Fibroblast of upper back skin (primary cell): Measurements from ENCODE around the gene LRRK1.
A peak's percentile ranks its signal among the peaks of the same experiment; 100 is the strongest.

Experiments
- DNase-seq: peaks from one replicate; pipeline ENCODE4 v3.0.0-alpha.2; 2013

Gene LRRK1

DNA sequence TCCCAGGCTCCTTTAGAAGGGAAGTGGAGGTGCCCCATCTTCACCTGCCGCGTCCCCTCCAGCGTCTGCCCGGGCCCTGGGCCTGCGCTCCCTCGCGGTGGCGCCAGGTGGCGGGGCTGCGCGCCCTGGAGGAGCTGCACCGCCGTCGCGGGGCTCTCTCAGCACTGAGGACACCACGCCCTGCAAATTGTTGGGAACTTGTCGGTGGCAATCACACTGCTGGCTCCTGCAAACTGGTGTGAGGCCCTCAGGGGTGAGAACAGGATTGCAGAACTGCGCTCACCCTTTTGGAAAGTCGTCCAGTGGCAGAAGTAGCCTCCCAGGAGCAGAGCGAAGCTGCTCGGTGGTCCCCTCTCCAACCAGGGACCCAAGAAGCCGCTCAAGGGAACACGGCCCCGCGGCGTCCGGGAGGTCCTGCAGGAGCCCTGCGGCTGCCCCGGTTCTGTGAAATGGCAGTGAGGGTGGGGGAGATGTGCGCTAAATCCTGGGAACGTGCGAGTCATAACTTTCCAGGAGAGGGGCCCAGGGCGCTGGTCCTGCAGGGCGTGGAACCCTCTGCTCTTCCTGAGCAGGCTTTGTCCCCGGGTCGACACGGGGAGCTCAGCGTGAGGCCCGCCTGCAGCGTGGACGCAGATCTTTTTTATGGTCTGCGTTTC, 995 bp upstream of the LRRK1 start:
- DNase-seq = peak; percentile 61

DNA sequence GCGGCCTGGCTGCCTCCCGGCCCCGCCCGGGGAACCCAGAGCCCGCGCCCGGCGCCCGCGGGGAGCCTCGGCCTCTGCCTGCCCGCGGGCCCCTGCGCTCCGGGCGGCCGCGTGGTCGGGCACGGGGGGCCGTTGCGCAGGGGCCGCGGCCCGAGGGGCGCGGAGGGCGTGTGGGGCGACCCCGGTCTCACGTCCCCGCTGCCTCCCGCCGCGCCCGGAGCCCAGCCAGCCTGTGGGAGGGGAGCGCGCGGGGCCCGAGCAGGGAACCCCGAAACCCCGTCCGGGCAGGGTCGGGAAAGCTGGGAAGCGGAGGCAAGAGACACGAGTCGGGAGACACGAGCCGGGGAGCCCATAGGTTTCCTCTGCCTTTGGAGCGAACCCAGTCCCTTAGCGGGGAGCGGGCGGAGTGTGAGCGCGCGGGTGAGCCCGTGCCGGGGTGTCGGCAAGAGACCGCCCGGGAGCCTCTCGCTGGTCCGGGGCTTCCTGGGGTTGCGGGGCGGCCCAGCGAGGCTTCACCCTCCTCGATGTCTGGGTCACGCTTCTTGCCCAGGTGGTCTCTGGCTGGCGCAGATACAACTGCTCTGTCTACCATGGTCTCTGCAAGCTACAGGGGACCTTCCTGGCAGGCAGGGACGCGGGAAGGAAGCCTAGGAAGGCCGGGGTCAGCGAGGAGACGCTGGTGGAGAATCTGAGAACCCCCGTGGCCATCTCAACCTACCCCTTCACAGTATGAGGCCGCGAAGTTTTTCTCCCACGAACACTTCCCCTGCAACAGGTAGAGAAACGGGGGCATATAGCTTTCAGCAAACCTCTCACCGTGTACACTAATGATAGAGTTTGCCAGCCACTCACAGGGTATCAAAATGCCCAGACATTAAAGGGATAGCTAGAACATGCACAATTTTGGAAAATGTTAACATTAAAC, 586 bp downstream of the LRRK1 start:
- DNase-seq = no peak

DNA sequence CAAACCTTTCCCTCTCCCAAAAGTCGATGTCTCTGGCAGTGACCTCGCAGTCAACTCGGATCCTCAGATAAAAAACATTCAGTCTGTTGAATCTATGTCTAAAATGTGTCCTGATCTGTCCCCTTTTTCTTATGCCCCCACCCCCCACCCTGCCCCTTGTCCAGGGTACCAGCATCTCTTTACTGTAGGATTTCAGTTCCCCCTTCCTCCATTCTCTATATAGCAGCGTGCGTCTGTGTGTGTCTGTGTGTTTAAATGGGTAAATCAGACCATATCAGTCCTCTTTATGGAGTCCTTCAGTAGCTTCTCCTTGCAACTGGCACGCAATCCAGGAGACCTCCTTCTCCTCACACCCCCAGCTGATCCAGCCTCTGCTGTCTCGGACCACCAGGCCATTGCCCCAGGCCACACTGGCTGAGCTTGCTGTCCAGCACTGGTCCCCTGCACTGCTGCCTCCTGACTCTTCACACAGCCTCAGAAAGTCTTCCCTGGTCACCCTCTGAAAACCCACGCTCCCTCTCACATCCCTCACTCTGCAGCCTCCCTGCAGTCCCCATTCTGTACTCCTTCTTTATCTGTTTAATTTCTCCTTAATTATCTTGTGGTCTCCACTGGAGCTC, 1.5 kb downstream of the LRRK1 start:
- DNase-seq = no peak

DNA sequence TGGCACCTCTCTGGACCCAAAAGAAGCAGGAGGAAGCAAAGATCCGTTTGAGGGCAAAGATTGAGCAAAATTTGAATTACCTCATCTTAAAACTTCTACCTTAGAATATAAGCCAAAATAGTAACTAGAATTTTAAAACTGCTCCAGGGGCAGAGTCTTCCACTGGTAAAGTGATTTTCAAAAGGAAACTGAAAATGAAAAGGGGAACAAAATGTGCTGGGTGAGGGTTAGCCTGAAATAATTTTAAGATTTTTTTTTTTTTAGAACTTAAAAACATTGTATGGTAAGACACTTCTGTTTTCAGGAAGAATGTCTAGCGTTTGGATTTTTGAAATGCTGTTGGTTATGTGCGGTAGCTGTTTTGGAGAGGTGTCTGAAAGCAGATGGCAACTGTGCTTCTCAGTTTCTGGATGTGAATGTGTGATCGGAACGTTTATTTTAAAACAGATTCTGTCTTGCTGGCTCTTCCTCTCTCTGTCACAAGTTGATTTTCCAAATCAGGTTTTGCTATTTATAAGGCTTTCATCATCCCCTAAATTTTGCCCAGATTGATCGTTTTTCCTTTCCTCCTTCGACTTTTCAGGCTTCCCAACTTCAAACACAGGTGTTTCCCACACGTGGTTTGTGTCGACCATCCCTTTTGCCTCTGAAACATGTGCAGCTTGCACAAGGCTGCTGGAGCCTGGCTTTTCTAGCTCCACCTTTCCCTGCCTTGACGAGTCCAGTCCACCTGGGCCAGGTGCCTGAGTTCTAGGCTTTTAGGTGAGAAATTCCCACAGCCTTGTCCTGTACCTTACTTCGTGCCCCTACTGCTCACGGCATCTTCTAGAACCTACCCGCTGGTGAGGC, 3.3 kb downstream of the LRRK1 start:
- DNase-seq = no peak

DNA sequence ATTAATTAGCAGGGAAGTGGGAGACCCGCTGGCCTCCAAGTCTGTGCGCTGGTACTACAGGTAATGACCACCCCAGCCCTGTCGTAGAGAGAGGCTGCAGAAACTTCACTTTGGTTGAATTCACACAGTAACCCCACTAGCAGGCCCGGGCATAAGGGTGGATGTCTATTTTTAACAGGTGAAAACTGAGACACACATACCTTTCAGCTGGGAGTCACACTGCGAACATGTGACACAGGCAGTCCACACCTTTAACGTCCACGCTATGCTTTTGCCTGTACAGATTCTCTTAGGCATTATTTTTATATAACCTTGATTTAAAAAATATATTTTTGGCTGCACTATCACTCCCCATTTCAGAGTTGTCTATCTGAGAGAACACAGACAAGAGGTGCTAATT, 3.9 kb downstream of the LRRK1 start:
- DNase-seq = no peak

DNA sequence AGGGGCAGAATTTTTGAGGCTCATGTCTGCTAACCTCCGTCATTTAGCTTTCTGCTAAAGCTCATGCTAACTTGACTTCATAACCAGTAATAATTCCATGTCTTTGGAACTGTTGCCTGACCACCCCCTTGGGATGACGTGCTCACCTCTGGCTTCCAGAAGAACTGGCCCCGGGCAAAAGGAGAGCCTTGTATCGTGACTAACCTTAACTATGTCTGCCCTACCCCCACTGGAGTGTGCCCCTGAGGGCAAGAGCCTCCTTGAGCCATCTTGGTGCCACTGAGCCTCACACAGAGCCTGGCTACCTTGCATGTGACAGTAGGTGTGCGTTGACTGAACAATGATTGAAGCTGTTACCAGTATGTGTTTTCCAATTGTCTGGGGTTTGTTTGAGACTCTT, 4.7 kb downstream of the LRRK1 start:
- no peak for DNase-seq

DNA sequence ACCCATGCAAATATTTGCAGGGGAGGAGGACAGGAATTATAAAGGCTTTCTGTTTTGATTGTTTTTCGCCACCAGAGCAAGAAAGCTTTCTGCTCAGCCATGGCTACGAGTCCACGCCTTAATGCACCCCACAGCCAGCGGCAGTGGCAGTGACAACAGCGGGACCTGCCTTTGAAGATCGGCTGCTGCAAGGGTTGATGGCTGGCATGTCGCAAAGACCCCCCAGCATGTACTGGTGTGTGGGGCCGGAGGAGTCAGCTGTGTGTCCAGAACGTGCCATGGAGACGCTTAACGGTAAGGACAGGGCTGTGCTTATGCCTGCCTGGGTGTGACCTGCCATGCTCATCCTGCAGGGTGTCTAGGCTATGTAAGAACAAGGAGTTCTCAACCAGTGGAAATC, 5.3 kb downstream of the LRRK1 start:
- no peak for DNase-seq

DNA sequence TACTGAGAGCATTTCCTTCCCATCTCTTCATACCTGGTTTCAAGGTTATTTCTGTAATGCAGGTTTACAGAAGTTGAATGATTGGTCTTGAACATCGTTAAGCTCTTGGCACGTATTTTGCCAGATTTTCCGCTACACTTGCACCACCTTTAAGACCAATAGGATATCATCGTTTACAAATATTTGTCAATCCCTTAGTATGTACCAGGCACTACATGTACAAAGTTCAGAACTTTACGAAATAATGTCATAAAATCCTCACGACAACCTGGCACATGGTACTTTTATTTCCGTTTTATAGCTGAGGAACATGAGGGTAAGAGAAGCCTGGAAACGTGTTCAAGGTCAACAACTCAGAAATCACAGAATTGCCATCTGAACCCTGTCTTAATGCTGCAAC, 6.3 kb downstream of the LRRK1 start:
- no peak for DNase-seq

DNA sequence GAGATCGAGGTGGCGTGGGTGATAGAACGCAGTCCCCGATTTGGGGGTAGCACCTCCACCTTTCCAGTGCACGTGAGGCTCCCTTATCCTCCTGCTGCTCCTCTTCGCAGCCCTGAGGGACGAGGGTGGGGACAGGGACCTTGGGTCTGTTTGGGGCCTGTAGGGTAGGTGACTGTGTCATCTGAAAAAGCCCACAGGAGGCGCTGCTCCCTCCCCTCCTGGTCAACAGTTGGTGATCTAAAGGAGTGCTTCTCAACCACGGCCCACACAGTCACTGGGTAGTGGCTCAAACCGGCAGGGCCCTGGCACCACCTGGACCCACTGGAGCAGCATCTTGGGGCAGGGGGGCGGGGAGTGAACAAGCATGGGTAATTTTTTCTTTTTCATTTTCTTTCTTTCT, 7.1 kb downstream of the LRRK1 start:
- DNase-seq = no peak

DNA sequence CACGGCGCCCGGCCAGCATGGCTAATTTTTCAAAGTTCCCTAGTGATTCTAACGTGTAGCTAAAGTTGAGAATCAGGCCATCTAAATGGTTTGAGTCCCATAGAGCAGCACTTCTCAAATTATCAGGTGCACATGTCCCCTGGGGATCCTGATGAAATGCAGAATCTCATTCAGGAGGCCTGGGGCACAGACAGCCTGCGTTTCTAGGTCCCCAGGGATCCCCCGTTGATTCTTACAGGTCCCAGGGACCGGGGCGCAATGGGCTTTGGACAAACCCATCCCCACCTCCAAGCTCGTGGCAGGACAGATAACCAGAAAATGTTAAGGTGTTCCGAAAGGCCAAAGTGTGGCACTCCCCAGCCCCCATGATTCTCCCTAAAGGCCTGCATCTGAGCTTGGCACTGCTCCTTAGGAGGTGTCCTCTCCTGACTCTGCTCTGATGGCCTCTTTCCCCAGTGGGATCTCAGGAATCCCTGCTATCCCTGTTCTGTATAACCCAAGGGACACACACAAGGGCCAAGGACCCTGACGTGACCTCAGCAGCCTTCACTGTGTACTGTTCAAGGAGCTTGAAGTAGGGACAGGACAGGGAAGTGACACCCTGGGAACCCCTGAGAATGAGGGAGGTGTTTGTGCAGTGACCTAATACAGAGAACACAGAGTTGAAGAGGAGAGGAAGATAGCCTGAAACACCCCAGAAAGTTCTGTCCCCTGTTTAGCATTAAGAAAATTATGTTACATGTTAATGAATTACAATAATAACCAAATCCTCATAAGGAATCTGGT, 8.0 kb downstream of the LRRK1 start:
- no peak for DNase-seq

DNA sequence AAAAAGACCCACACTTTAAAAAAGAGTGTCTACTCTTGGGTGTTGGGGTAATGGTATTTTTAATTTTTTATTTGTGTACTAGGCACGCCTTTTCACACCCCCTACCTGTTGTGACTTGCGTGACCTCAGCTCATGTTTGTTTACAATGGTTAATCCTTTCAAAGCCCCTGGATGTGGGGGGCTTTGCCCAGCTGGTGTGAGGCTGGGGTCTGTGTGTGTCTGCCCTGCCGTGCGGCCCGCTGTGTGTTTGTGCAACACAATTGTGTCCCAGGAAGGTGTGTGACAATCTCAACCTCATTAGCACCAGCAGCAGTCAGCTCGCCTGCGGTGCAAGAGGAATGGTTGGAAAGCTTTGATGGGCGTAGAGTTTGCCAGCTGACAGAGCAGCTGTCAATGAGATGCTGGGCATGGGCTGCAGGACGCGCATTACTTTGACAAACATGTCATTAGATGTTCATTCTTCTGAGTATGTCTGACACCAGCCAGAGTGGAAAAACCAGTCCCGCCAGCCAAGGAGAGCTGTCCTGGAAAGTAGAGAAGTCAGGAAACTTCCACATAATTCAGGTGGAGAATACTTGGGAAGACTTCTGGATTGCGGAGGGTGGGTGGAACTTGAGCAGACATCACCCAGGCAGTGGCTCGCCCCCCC, 9.6 kb downstream of the LRRK1 start:
- DNase-seq = no peak

DNA sequence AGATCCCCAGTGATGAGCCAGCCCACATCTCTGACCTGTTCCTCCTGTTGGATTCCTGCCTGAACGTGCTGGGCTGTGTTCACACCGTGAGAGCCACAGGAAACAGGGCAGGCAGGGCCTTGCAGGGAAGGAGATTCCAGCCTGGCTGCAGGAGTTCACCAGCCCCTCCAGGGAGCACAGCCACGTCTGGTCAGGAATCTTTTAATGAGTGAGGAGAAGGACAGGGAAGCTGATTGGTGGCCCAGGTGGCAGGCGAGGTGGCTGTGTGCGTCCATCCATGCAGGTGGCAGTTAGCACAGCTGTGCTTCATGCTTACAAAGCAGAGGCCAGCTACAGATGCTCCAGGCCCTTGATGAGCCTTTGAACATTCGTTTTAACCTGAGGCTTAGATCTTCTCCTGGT, 10.5 kb downstream of the LRRK1 start:
- no peak for DNase-seq

DNA sequence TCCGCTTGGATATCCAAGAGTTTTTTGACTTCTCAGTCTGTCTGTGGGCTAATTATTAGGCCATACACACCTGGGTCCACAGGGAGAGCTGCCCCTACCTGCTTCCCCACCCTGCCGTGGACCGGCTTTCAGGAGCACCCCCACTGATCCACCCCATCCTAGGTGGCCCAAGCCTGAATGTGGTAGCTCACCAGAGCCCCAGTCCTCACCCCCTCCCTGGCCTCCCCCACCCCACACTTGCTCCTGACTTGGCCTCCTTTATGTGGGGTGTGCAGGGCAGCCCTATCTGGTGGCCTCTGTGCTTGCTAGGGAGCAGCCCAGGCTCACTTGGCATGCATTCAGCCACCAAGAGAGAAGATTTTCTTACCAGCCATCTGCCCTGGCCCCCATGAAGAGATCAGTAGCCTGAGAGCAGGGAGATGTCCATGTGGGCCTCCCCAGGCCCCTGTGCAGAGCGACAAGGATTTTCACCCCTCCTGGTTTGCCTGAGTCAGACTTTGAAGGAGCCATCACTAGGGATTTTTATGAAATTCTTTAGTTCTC, 11.2 kb downstream of the LRRK1 start:
- no peak for DNase-seq

DNA sequence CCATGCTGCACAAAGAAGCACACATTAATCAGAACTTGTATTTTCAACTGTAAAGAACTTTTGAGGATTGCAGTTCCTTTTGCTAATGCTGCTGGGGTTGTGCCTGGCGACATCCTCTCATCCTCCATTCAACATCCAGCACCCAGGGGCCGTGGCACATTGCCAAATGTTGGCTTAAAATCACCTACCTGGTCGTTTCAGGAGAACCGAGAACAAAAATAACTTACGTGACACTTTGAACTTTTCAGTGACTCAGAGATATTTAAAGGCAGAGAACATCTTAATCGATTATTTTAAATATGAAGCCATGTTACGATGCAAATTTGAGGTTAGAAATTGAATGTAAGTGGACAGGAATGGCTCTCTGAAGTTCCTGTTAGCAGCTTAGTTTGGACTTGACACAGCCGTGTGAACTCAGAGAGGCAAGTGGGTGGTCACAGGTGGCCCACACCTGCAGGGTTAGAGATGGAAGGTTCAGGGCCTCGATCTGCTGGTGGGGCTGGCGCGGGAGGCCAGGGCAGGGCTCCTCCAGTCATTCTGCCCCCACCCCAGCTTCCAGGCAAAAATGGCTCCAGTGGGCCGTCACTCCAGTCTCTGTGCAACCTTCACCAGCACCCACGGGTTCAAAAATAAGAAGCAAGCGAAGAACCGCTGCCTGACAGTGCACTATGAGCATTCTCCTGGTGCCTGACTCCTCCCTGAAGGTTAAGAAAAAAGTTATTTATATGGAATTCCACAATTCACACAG, 12.2 kb downstream of the LRRK1 start:
- no peak for DNase-seq

DNA sequence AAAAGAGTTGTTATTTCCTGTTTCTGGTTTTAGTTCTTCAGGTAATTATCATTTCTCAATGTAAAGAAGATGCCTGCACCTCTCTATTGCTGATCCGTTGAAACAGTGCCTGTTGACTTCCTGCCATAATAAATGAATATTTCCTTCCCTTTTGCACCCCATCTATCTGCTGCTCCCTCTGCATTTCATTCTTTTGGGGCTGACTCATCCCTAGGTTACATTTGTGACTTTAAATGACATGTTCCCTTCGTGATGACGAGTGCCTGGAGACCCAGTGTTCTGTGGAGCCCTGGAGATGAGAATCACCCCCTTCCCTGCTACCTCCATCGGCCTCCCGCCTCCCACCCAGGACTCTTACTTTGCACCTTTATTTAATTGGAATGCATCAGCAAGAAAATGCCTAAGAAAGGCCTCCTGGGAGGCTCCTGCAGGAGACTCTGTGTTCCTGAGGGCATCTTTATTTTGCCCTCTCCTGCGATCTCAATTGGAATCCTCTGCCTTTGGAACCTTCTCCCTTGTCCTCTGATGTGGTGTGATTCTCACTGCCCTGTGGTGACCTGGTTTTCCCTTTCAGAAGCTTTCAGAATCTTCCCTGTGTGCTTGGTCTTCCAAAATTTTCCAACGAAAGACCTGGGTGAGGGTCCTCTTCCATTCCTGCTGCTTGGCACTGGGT, 13.7 kb downstream of the LRRK1 start:
- no peak for DNase-seq

DNA sequence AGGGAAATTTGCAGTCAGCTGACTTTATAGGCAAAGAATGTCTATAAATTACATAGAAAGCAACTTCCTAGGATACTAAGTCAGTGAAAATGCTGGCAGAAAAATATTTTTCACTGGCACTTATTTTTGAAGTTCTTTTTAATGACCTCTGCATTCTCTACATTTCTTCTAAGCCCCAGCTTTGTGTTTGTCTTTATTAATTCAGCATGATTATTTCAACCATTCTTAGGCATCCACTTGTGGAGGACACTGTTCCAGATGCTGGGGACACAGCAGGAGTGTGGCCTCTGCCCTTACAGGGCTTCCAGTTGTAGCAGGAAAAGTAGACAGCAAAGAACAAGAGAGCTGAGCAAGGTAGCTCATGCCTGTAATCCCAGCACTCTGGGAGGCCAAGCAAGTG, 15.0 kb downstream of the LRRK1 start:
- DNase-seq = no peak

DNA sequence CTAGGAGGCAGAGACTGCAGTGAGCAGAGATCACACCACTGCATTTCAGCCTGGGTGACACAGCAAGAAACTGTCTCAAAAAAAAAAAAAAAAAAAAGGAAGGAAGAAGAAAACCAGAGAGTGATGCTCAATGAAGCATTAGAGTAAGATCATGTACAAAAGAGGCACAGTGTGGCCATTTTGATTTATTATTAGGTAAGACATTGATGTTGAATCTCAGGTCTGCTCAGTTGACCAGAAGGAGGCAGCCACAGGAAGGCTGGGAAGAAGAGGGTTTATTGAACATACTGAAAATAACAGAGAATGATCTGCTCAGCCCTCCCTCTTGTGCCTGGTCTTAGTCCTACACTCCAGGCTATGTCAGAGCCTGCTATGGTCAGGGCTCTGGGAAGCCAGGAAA, 15.6 kb downstream of the LRRK1 start:
- no peak for DNase-seq

DNA sequence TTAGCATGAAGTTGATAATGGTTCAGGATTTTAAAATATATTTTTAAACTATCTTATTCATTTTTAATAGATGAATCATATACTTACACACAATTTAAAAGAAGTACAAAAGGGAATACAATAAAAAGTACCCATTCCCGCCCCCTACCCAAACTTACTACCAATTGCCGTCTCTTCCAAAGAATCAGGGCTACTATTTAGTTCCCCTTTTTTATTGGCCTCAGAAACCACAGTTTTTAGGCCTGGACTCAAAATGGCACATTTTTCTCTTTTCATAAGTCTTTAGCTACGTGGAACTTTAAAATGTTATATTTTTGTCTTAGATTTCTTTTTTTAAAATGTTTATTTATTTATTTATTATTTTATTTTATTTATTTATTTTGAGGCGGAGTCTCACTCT, 18.0 kb downstream of the LRRK1 start:
- DNase-seq = no peak

DNA sequence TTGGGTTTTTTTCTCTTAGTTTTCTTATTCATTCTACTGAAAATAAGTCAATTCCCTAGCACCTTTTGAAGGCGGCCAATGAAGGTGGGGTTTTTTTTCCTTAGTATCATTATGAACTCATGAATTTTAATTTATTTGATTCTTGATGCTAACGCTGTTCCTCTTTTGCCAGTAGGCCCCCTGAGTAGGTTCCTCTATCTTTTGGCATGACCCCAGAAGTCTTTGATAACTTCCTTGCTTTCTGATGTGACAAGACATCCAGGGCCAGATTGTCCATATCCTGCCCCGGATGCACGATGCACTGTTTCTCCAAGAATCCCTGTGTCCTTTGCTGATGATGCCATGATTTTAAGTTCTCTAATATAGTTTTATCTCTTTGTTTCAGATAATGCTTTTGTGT, 20.6 kb downstream of the LRRK1 start:
- no peak for DNase-seq

DNA sequence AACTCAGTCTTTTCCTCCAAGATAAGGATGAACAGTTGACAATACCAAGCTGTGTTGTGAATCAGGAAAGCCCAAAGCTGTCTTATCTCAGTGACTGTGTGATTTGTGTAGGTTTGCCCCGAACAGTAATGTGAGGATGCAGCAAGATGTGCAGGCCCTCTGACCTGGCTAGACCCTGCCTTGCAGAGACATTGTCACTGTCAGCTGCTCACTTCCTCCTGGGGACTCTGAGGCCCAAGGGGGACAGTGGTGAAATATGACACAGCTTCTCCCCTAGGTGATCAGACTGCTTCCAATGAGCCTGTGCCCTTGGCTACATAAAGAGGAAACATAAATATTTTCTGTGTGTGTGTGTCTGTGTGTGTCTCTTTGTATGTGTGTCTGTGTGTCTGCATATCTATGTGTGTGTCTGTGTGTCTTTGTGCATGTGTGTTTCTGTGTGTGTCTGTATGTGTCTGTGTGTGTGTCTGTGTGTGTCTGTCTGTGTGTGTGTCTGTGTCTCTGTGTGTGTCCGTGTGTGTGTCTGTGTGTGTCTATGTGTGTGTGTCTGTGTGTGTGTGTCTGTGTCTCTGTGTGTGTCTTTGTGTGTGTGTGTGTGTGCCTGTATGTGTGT, 21.7 kb downstream of the LRRK1 start:
- no peak for DNase-seq
